Neutrophil (primary cell): Measurements from ENCODE around the gene PDHA2.
"Not testable (repeated sequence)": the region's sequence is repeated elsewhere in the genome, so short reads cannot be mapped to it uniquely, and the experiment has no call there.

Source experiments
- H3K27ac ChIP-seq: fragments of 200-600 bp; sonication (generic); 2 replicates; pipeline ENCODE4 v1.5.1; 2016; ENCODE audit warnings: mild to moderate bottlenecking, moderate library complexity
- H3K27me3 ChIP-seq: fragments of 200-600 bp; sonication (generic); 2 replicates; pipeline ENCODE4 v1.6.0; 2016; ENCODE audit warnings: mild to moderate bottlenecking
- H3K36me3 ChIP-seq: fragments of 200-600 bp; sonication (generic); 2 replicates; pipeline ENCODE4 v1.5.1; 2017
- H3K4me1 ChIP-seq, 2 experiments: fragments of 200-600 bp in 1 of 2; sonication (generic) in 1 of 2; 1 replicate in 1 of 2; 2 replicates in 1 of 2; pipeline versions ENCODE4 v1.5.1 to v1.6.1; 2013 to 2016; ENCODE audit warnings: low read depth in 1 of 2, low read length in 1 of 2, mild to moderate bottlenecking in 1 of 2, moderate library complexity in 1 of 2; ENCODE audit not compliant: control insufficient read depth in 1 of 2, insufficient read depth in 1 of 2
- H3K4me3 ChIP-seq, 2 experiments: fragments of 200-600 bp in 1 of 2; sonication (generic) in 1 of 2; 1 replicate in 1 of 2; 2 replicates in 1 of 2; pipeline ENCODE4 v1.5.1; 2013 to 2016; ENCODE audit warnings: low read depth in 1 of 2, low read length in 1 of 2, mild to moderate bottlenecking in 1 of 2, moderate library complexity in 1 of 2
- H3K9me3 ChIP-seq: fragments of 200-600 bp; sonication (generic); 2 replicates; pipeline ENCODE4 v1.5.1; 2016
- CTCF ChIP-seq: fragments of 200-600 bp; sonication (generic); IDR thresholded peaks from 2 replicates; pipeline ENCODE4 v1.5.1; 2016; ENCODE audit warnings: antibody characterized with exemption

The PDHA2 gene

GRCh38 chr4:95857761-95858160, 17.9 kb downstream of the PDHA2 start:
- H3K4me3 ChIP-seq, result no peak overlapping the region
- no peak overlapping the region for H3K27ac ChIP-seq
- H3K36me3 ChIP-seq, result no peaks in the 10 kb centered on the region
- H3K27me3 ChIP-seq, result no peaks in the 10 kb centered on the region
- TF ChIP-seq CTCF, result no peak
- H3K9me3 ChIP-seq, result peaks cover 3% of the 10 kb centered on the region
- no peaks in the 10 kb centered on the region for H3K4me1 ChIP-seq

DNA sequence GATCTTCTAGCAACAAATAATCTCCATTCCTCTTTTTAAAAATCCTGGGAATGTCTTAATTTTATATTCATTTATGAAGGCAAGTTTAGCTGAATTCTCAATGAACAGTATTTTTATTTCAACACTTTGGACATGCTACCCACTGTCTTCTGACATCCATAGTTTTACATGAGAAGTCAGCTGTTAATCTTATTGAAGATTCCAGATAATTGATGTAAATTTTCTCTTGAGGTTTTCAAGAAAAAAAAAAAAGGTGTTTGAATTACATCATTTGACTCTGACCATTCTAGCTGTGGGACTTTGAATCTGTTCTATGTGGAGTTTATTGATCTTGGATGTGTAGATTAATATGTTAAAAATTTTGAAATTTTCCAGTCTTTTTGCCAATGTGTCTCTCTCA, 28.0 kb downstream of the PDHA2 start:
- Histone ChIP-seq H3K4me1 (no peaks in the 10 kb centered on the region), H3K27me3 (no peaks in the 10 kb centered on the region), H3K36me3 (no peaks in the 10 kb centered on the region), H3K9me3 (no peaks in the 10 kb centered on the region), H3K4me3 (no peak overlapping the region), H3K27ac (no peak overlapping the region)
- no peak for TF ChIP-seq CTCF

DNA sequence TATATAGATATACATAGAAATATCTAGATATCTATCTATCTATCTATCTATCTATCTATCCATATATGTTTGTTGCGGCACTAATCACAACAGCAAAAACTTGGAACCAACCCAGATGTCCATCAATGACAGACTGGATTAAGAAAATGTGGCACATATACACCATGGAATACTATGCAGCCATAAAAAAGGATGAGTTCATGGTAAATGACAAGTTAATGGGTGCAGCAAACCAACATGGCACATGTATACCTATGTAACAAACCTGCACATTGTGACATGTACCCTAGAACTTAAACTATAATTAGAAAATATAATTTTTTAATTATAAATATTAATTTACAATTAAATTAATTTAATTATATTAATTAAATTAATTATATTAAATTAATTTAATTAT, 29.5 kb downstream of the PDHA2 start:
- H3K4me1 ChIP-seq, H3K27me3 ChIP-seq, H3K27ac ChIP-seq, H3K36me3 ChIP-seq, H3K4me3 ChIP-seq, H3K9me3 ChIP-seq: not testable (repeated sequence)

DNA sequence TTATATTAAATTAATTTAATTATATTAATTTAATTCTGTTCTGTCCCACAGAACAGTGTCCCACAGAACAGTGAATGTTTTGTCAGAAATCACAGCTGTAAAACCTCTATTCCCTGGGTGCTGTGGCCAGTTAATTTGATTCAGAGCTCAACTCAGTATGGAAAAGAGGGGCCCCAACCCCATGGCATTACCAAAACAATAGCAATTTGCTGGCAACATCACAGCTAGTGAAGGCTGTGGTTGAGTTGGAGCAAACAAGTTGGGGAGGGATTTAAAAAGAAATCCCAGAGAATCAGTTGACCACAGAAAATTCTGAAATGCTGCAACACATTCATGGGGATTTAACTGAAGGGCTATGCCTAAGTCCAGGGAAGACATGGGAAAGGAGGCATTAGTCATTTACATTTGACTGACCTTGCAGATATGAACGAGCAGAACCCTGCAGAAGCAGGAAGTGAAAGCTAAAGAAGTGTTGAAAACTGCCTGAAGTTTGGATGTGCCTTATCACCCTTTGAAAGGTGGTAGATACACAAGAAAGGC, 30.1 kb downstream of the PDHA2 start:
- no peaks in the 10 kb centered on the region for H3K9me3 ChIP-seq
- H3K27ac ChIP-seq, result no peak overlapping the region
- no peak for TF ChIP-seq CTCF
- H3K36me3 ChIP-seq, result no peaks in the 10 kb centered on the region
- no peaks in the 10 kb centered on the region for H3K27me3 ChIP-seq
- H3K4me1 ChIP-seq, result no peaks in the 10 kb centered on the region
- no peak overlapping the region for H3K4me3 ChIP-seq

- no peaks in the 10 kb centered on the region for H3K9me3 ChIP-seq
- H3K4me1 ChIP-seq, result no peaks in the 10 kb centered on the region
- H3K36me3 ChIP-seq, result no peaks in the 10 kb centered on the region
- no peaks in the 10 kb centered on the region for H3K27me3 ChIP-seq
- H3K27ac ChIP-seq, result no peak overlapping the region
- TF ChIP-seq CTCF, result no peak
- no peak overlapping the region for H3K4me3 ChIP-seq
Observed at GRCh38 chr4:95877636-95878035, 37.7 kb downstream of the PDHA2 start.

DNA sequence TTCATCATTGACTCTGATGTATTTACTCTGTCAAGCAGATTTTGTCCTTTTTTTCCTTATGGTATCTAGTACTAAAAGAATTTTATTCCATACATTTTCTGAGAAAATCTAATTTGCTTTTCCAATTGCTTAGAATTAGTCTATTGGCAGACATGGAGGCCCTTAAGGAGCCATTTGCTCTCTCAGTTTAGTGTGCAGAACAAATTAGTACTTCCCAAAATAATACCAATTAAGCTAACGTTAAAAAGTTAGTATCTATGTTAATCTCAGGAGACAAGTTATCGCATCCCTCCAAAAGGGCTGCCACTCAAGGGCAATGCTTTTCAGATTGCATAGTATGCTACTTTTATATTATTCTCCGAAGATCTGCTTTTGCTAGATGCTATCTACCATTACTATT, 47.7 kb downstream of the PDHA2 start:
- Histone ChIP-seq H3K9me3 (no peaks in the 10 kb centered on the region), H3K27ac (no peak overlapping the region), H3K36me3 (no peaks in the 10 kb centered on the region), H3K4me3 (no peak overlapping the region), H3K27me3 (no peaks in the 10 kb centered on the region), H3K4me1 (no peaks in the 10 kb centered on the region)
- no peak for TF ChIP-seq CTCF
